ENCODE measurements around the gene MTAP. TPM values are rescaled to one million over a fixed set of nuclear protein-coding genes. Genes with fewer than 3 reads are reported as not detected.

The MTAP gene
- polyA plus RNA-seq (ENCODE audit: insufficient read length in 4 of 4) = 10 to 100 TPM; 38.5 to 50.4 (median 46.1) TPM

- DNase-seq (ENCODE audit: low read depth in 4 of 4, low spot score in 3 of 4) = peak; percentile 86 to 91 (median 89)
Observed at GRCh38 chr9:21802418-21803000, at the start of gene MTAP. Gene MTAP, plus strand, starts transcription at chr9:21802636. Its CDS starts 113 bp downstream, at chr9:21802749.

- no peak for DNase-seq (ENCODE audit: low read depth in 4 of 4, low spot score in 3 of 4)
Observed at GRCh38 chr9:21753523-21753922, 48.9 kb upstream of the MTAP start.

- DNase-seq (ENCODE audit: low read depth in 4 of 4, low spot score in 3 of 4) = no peak
Observed at GRCh38 chr9:21754741-21755140, 47.7 kb upstream of the MTAP start.

GRCh38 chr9:21758540-21758939 is 43.9 kb upstream of the MTAP start:
- no peak for DNase-seq (ENCODE audit: low read depth in 4 of 4, low spot score in 3 of 4)

GRCh38 chr9:21761309-21761901 is 41.0 kb upstream of the MTAP start:
- DNase-seq (ENCODE audit: low read depth in 4 of 4, low spot score in 3 of 4) = no peak

- no peak for DNase-seq (ENCODE audit: low read depth in 4 of 4, low spot score in 3 of 4)
Observed at GRCh38 chr9:21762064-21762463, 40.4 kb upstream of the MTAP start.

- DNase-seq (ENCODE audit: low read depth in 4 of 4, low spot score in 3 of 4) = no peak
Observed at GRCh38 chr9:21764846-21765245, 37.6 kb upstream of the MTAP start.

- no peak for DNase-seq (ENCODE audit: low read depth in 4 of 4, low spot score in 3 of 4)
Observed at GRCh38 chr9:21766096-21766495, 36.3 kb upstream of the MTAP start.

GRCh38 chr9:21770871-21771560 is 31.4 kb upstream of the MTAP start:
- DNase-seq (ENCODE audit: low read depth in 4 of 4, low spot score in 3 of 4) = no peak

GRCh38 chr9:21777701-21778100 is 24.7 kb upstream of the MTAP start:
- DNase-seq (ENCODE audit: low read depth in 4 of 4, low spot score in 3 of 4) = no peak

- no peak for DNase-seq (ENCODE audit: low read depth in 4 of 4, low spot score in 3 of 4)
Observed at GRCh38 chr9:21778304-21778703, 24.1 kb upstream of the MTAP start.

- no peak for DNase-seq (ENCODE audit: low read depth in 4 of 4, low spot score in 3 of 4)
Observed at GRCh38 chr9:21779397-21779796, 23.0 kb upstream of the MTAP start.

- no peak for DNase-seq (ENCODE audit: low read depth in 4 of 4, low spot score in 3 of 4)
Observed at GRCh38 chr9:21781656-21782055, 20.8 kb upstream of the MTAP start.

GRCh38 chr9:21782205-21782604 is 20.2 kb upstream of the MTAP start:
- no peak for DNase-seq (ENCODE audit: low read depth in 4 of 4, low spot score in 3 of 4)

GRCh38 chr9:21788752-21789151 is 13.7 kb upstream of the MTAP start:
- no peak for DNase-seq (ENCODE audit: low read depth in 4 of 4, low spot score in 3 of 4)

GRCh38 chr9:21789541-21790037 is 12.8 kb upstream of the MTAP start:
- peak; percentile 59 to 69 (median 64) for DNase-seq (ENCODE audit: low read depth in 4 of 4, low spot score in 3 of 4)

GRCh38 chr9:21795483-21795882 is 7.0 kb upstream of the MTAP start:
- DNase-seq (ENCODE audit: low read depth in 4 of 4, low spot score in 3 of 4) = no peak

- DNase-seq (ENCODE audit: low read depth in 4 of 4, low spot score in 3 of 4) = no peak
Observed at GRCh38 chr9:21796768-21797167, 5.7 kb upstream of the MTAP start.

GRCh38 chr9:21800931-21801682 is 1.3 kb upstream of the MTAP start:
- DNase-seq (ENCODE audit: low read depth in 4 of 4, low spot score in 3 of 4) = no peak

- DNase-seq (ENCODE audit: low read depth in 4 of 4, low spot score in 3 of 4) = peak in 1 of 4 donors; percentile 13
Observed at GRCh38 chr9:21801683-21802417, 586 bp upstream of the MTAP start.

Data from right renal pelvis (tissue), 4 donors.